HG03354 (cell line): Measurements from ENCODE around the gene PALM2AKAP2.

Experiments used
- ATAC-seq: cut with Tn5 transposase; IDR thresholded peaks from one replicate; pipeline ENCODE4 v1.9.1; 2021; ENCODE audit warnings: mild to moderate bottlenecking; ENCODE audit not compliant: unreplicated experiment, poor library complexity, severe bottlenecking

Gene PALM2AKAP2

DNA sequence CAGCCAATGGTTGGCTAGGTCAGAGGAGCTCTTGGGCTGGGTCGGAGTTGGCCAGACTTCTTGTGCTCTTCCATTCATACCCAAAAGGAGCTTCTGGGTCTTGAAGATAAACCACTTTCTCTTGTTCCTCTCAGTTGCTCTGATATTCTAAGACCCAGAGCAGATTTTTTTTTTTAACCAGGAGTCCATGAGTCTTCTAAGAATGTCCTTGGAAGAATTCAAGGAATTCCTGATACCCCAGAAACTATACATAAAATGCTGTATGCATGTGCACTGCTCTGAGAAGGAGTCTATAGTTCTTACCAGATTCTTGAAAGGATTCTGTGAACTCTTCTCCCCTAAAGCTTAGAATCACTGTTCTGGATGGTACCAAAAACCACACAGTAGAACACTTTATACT, 9.9 kb upstream of the PALM2AKAP2 start:
- ATAC-seq = no peak

DNA sequence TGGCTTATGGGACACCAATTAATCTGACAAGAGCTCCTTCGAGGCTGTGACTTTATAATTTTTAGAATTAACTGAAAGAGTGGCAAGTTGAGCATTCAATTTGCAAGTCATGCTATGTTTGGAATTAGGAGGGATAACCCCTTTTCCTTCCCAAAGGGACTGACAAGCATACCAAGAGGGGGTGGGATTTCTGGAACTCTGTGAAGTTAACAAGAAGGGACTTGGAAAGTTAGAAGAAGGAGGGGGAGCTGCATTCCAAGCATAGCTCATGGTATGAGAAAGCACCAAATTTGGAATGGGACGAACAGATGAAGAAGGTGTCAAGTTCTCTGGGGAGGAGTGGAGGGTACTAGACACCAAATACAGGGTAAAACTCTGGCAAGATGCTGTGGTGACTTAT, 8.9 kb upstream of the PALM2AKAP2 start:
- no peak for ATAC-seq

DNA sequence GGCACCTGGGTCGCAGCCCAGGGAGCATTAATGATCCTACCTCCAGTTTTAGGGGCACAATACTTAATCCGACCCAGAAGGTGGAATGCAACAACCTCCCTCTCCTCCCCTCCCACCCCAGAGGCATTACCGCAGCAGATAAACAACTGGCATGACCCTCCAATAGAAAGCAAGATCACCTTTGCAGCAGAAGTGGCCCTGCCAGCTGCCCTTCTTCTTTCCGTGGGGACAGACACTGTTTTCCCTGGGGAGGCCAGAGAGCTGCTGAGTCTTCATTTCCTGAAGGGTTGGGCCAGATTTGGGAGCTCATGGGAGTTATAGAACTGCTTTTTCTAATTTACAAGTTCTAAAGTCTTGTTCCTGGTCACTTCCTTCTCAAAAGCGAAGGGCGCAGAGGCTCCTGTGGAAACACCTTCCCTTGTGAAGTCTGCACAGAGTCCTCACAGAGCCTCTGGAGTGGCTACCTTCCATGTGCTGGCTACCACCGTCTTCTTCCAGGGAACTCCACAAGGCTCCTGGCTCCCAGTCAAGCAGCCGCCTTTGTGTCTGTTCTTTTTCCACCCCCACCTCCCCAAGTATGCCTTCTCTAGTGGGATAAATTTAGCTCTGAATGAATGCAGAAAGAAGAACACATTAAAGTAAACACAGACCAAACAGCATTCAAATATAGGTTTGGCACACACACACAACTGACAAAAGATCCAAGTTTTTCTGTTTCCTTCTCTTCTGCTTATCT, 8.0 kb upstream of the PALM2AKAP2 start:
- ATAC-seq = no peak

DNA sequence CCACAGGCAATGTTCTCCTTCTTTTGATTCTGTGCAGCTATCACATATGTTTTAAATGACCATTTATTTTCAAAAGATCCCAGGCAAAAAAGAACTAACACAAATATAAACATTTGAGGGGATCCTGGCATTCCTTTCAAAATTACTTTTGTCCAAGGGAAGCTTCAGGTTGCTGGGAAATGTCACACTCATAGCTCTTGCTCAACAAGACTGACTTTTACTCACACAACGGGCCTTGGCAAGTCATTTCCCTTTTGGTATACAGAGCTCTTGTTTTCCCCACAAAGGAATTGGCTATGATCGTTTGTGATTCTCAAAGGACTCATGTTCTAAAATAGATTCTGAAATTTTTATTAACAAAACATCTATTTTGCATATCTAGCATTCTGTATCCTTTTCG, 4.5 kb upstream of the PALM2AKAP2 start:
- no peak for ATAC-seq

DNA sequence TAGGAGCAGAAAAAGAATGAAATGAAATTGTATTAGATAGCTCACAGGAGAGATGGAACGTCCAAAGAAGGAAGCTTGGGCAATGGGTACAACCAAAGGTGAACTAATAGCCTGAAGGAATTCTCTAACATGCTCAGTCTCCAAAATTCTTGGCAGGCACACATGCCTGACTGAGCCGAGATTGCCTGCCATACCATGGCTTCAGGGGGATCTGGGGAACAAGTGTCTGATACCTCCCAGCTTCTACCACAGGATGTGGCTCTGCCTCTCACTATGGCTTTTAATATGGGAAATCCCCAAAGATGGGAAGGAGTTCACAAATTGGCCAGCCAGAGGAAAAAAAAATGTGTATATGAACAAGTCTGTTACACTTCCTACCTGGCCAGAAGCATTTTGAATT, 3.6 kb upstream of the PALM2AKAP2 start:
- ATAC-seq = no peak

DNA sequence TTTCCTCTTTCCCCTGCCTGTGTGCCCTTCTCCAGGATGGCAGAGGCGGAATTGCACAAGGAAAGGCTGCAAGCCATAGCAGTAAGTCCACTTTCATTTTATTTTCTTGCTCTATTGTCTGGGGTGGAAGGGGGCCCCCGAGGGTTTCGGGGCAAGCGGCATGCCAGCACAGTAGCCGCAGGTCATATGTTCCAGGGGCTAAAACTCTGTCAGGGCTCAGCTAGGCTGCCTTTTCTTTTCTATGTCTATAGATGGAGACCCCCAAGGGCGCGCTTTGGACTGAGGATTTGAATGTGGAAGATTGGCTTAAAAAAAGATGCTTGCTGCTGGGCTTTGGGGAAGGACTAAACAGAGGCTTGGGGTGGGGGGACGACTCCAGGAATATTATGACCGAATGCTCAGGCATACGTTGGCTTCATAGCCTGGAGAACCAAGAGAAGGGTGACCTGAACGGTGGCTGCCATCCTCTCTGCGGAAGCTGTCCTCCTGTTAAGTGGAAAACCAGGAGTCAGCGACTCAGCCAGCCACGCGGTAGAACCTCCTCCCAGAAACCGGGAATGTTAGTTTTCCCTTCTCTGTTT, 545 bp downstream of the PALM2AKAP2 start:
- ATAC-seq = no peak

DNA sequence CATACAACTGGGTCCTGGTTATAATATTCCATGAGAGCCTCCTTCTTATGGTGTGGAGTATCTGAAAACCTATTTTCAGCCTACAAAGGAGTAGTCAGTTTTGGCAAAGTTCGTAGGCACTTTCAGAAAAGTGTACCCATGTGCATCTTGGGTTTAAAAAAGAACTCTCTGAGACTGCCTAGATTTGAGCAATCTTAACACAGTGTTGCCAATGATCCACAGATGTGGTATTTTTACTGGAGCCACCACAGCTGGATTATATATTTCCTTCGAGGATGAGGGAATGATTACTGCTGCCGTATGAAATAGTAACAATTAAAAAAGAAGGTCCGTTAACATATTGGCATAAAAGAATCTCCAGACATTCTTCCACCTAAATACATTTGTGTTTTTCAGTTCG, 1.1 kb downstream of the PALM2AKAP2 start:
- ATAC-seq = no peak

DNA sequence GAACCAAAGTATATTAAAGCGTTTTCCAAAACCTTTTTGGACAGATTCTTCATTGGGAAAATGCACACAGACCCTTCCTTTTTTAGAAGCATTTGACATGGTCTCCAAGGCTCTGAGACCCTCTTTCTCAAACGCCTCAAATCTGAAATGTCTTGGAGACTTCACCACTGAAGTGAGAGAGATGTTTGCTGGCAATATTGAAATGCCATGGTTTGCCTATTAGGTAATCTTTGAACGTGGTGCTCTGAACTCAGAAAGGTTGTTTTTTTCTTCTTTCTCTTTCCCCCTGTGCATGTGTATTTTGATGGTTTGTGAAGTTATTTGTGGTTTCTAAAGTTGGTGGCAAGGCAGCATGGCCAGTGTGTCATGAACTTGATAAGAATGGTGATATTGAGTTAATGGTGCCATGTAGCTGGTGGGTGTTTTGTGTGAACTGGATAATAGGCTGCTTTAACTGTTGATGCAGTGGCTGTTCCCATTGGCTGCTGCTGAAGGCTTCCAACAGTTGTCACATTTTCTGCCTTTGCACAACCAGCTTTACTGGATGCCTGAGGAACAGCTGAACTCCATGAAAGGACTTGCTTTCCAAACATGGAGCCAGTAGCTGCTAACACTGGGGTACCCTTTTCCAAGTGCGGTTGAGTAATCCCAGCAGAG, 1.7 kb downstream of the PALM2AKAP2 start:
- ATAC-seq = no peak

DNA sequence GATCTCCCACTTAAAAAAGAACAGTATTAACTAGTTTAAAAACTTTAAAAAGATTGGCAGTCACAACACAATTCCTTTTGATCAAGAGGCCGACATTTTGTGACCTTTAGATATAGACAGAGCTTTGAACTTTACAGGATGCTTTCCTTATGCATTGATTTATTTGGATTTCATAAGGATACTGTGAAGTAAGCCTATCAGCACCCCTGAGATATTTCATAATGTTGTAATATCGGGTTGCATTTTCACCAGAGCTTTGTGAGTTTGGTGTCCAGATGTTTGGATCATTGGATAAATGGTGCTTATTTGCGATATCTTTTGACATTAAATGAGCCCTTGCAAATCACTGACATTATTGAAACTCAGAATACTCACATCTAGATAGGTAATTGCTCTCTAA, 7.7 kb downstream of the PALM2AKAP2 start:
- no peak for ATAC-seq

DNA sequence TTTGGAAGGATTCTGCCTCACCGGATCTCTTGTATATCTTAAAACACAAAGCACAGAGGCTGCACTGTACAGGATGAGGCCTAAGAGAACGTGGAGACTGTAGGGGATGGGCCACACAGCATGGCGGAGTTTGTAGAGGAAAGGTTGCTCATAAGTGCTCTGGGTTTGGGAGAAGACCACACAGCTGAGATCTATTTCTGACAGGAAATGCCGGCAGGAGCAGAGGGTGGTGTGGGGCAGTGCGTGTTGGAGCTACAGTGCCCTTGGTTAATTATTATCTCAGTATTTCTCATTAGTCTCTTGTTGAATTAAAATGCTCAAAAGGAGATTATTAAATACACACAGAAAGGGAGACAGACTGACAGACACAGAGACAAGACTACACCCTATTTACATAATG, 9.6 kb downstream of the PALM2AKAP2 start:
- no peak for ATAC-seq

DNA sequence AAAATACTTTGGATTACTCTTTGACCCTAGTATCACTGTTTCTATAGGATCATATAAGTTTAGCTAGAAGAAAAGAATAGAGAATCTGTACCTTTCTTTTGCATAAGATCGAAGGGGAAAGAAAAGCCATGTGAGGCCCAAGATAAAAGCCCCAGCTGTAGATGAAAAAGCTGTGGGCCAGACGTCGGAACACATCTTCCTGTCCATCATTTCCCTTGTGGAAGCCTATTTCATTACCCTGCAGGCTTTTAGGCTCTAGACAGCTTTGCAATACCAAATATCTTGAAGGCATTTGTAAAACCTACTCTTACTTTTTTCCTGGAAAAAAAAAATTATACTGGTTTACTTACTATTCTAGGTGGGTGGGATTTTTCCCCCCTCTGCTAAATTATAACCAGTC, 10.0 kb downstream of the PALM2AKAP2 start:
- ATAC-seq = no peak

DNA sequence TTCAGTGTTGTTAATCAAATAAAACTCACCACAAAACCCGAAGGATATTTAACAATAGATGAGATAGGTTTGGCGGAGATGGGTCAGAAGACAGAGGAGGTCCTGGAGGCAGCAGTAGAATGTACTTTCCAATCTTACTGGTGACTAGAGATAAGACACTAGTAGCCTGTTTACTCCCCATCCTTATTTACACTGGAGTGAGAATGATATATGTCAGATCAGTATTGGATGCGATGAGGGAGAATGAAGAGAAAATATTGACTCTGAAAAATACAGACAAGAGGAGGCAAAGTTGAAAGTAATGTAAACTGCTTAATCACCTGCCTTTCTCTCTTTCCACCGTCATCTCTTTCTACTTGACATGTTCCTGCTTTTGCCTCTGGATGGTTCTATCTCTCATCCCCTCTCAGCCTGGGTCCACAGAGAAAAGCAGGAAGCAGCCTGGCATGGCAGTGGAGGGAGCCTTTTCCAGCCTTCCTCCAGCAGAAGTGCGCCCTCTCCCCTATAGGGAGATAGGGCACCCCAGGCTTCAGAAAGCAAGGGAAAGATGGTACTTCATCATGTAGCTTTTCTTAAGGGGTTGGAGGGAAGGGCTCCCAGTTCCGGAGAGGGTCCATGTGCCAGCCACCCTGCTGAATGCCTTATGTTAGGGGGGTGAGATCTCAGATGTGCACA, 11.1 kb downstream of the PALM2AKAP2 start:
- no peak for ATAC-seq

DNA sequence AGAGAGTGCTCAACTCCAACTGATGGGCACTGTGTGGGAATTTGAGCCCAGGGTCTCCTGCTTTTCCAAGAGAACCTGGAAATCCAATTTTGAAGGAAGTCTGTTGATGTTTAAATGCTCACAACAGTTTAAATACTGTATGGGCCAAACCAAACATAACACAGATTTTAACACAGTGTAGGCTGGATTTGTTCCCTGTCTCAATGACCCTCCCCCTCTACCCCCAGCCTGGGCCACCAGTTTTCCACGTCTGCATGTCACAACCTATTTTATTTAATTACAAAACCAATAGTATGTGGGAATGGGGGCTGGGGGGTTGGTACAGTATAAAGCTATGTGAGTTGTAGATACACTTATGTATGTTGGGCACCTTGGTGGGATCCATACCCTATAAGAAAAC, 11.7 kb downstream of the PALM2AKAP2 start:
- no peak for ATAC-seq

DNA sequence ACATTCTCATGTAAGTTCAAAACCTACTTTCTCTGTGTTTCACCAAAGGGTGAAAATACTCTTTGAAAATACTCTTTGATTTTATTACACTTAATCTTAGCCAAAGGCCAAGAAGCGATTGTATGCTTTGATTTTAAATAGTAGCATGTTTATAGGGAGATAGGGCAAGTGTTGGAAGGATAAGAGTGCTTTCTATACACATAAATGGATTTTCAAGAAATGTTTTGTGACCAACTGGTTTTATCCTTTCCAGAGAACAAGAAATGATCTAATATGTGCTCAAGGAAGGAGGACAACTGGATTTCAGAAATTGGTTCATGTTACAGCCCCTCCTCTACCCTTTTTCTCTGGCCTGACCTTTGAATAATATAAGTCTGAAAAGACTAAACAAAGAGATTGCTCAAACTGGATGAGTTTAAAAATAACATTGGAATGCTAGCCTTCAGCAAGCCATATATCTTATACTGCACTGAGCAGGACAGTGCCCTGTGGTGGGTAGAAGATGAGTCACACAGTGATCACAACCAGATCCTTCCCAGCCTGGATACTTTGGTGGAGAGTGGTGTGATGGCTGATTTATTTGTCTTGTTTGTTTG, 13.1 kb downstream of the PALM2AKAP2 start:
- ATAC-seq = no peak

DNA sequence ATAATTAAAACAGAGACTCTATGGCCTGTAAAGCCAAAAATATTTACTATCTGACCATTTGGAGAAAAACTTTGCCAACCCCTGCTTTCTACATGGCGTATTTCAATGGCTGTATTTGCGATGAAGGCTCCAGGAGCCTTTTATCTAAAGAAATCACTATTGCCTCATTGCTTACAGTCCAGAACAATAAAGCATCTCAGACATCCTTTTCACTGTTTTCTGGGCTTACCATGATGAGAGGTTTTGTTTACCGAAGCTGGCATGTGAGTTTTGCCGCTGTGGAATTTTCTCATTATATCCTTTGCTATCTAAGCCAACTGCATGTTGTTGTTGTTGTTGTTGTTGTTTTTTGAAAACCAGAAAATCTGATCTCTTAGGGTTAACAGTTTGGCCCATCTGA, 13.9 kb downstream of the PALM2AKAP2 start:
- ATAC-seq = no peak

DNA sequence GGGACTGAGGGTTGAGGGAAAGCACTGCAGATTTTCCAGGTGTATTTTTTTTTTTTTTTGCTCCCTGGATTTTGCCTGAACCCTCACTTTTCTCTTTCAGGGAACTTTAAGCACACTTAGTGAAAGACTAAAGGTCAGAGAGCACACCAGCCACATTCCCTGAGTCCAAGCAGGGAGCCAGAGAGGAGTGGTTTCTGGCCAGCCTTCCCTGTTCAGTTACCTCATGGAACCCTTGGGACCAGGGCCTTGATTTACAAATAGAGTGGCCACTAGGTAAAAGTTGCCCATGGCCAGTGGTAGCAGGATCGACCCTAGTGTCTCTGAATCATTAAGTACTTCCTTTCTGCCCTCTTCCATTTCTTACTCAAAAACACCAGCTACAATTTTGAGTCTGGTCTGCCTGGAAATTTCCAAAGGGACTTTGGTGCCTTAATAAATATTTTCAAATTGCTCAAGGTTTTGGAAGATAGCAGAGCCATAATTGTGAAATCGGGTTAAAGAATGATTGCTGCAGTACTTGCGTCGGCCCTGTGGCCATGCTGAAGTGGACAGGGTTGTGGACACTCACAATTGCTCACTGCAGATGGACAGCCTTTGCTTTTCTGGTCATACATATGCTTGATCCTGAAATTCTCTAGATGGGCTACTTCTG, 14.5 kb downstream of the PALM2AKAP2 start:
- ATAC-seq = no peak

DNA sequence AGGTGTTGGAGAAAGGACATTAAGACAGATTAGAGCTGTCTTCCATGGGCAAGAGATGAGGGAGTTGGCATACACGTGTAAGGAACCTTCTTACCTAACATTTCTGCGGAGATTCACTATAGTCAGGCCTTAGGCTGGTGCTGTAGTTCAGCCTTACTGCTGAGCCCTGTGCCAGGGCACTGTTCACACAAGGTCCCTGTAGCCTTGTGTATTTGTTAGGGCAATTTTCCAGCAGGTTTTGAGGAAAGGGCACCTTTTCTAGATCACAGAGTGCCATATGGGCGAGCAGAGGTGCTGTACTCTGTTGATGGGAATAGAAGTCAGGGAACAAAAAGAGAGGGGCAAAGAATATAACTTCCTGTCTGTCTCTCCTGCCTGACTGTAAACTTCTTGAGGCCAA, 15.6 kb downstream of the PALM2AKAP2 start:
- ATAC-seq = no peak

DNA sequence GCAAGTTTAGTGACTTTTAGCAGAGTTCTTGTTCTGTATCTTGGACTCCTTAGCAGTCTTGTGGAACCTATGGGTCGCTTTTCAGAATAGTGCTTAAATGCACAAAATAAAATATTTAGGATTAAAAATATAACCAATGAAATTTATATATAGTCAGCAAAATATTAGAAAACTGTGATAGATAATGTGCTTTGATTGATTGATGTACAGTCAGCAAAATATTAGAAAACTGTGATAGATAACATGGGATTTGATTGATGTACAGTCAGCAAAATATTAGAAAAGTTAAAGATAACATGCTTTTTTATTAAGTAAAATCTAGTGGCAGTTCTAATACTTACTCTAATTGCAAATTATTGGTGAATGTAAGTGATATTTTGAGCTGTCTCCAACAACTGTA, 16.1 kb downstream of the PALM2AKAP2 start:
- ATAC-seq = no peak

DNA sequence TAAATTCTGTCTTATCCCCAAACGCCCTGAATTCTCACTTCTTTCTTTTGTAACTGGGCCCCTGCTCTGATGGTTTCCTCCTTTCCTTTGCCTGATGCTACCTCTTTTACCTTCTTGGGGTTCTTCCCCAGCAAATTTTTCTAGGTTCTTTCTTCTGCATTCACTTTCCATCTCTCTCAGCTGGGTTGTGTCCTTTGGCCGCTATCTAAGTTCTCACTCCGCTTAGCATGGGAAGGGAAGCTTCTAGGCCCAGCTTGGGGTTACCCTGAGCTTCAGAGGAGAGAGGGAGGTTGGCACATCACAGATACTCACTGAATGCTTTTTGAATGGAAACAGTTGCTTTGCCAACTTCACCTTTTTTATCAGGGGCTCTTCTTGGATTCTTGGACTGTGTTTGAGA, 17.0 kb downstream of the PALM2AKAP2 start:
- ATAC-seq = no peak

DNA sequence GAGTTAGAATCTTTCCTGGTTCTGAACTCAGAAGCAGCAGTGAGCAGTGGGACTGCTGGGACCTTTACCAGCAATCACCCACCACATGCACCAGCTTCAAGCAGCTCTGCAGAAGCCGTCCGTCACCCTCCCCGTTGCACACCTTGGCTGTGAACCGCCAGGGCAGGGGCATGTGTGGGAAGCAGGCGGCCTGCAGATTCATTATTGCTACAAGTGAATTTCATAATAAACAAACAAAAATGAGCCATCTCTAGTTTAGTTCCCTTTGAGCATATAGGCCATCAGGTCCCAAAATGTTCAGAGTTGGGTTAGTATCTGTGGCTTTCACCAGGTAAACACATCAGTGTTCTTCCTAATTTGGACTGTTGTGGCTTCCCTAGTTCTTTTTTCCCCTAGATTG, 17.5 kb downstream of the PALM2AKAP2 start:
- no peak for ATAC-seq
